Activated CD4-positive, alpha-beta memory T cell treated with anti-CD3 and anti-CD28 coated beads for 36 hours (primary cell): Measurements from ENCODE around the gene SYNGR2. TPM values are rescaled to one million over a fixed set of nuclear protein-coding genes. Genes with fewer than 3 reads are reported as not detected.

ENCODE experiments used
- CTCF ChIA-PET: fragments of 350-600 bp; sonication (Branson Sonifier 250); formaldehyde crosslinking; loops from one replicate; lab custom pipeline; 2021; ENCODE audit warnings: antibody characterized with exemption, inconsistent platforms; lab: Charles Lee
- POLR2A ChIA-PET: fragments of 350-600 bp; sonication (Branson Sonifier 250); formaldehyde crosslinking; loops from one replicate; lab custom pipeline; 2021; ENCODE audit warnings: antibody characterized with exemption; lab: Charles Lee
- DNase-seq: peaks from one replicate; pipeline ENCODE4 v3.0.0-alpha.2; 2020
- H3K27ac Mint-ChIP-seq: one replicate; pipeline ENCODE4 v1.8.0; 2021; ENCODE audit warnings: mixed read lengths
- H3K27me3 Mint-ChIP-seq: one replicate; pipeline ENCODE4 v1.8.0; 2021; ENCODE audit warnings: mixed read lengths
- H3K36me3 Mint-ChIP-seq: one replicate; pipeline ENCODE4 v1.8.0; 2021; ENCODE audit warnings: mixed read lengths
- H3K4me1 Mint-ChIP-seq: one replicate; pipeline ENCODE4 v1.8.0; 2021; ENCODE audit warnings: low read depth, mixed read lengths
- H3K4me3 Mint-ChIP-seq: one replicate; pipeline ENCODE4 v1.8.0; 2021; ENCODE audit warnings: mild to moderate bottlenecking, mixed read lengths
- H3K9me3 Mint-ChIP-seq: one replicate; pipeline ENCODE4 v1.8.0; 2021; ENCODE audit warnings: mixed read lengths
- intact Hi-C: fragments of 100-400 bp; cut with micrococcal nuclease; formaldehyde crosslinking; loops from one replicate; pipeline ENCODE4 v1.15.1; 2023
- total RNA-seq, 2 experiments: library from RNA; stranded (reverse); gene quantifications; one replicate each; pipeline ENCODE4 v1.2.3, GENCODE V29; 2021

The SYNGR2 gene
- total RNA-seq, 2 experiments from 2014 or later: 79.2 to 87.7 TPM

GRCh38 chr17:78124836-78125137 is 43.6 kb upstream of the SYNGR2 start:
- H3K27ac Mint-ChIP-seq: peak overlapping the region; percentile 38
- intact Hi-C loops: no loop called here
- no peaks in the 10 kb centered on the region for H3K9me3 Mint-ChIP-seq
- ChIA-PET CTCF (interaction anchor here (1.0 to 11.2 kb wide), 5 partner anchors 11 to 105 kb away, joined by 4 to 99 read pairs (median 7); no protein-coding TSS in a partner anchor), POLR2A (interaction anchor here (0.6 to 1.6 kb wide), 6 partner anchors 9 to 130 kb away, joined by 3 to 7 read pairs (median 4); partner anchors contain the start of gene SYNGR2)
- no peaks in the 10 kb centered on the region for H3K27me3 Mint-ChIP-seq
- H3K36me3 Mint-ChIP-seq: peaks cover 57% of the 10 kb centered on the region
- DNase-seq: no peak
- peaks cover 63% of the 10 kb centered on the region for H3K4me1 Mint-ChIP-seq
- H3K4me3 Mint-ChIP-seq: peak overlapping the region; percentile 91

DNA sequence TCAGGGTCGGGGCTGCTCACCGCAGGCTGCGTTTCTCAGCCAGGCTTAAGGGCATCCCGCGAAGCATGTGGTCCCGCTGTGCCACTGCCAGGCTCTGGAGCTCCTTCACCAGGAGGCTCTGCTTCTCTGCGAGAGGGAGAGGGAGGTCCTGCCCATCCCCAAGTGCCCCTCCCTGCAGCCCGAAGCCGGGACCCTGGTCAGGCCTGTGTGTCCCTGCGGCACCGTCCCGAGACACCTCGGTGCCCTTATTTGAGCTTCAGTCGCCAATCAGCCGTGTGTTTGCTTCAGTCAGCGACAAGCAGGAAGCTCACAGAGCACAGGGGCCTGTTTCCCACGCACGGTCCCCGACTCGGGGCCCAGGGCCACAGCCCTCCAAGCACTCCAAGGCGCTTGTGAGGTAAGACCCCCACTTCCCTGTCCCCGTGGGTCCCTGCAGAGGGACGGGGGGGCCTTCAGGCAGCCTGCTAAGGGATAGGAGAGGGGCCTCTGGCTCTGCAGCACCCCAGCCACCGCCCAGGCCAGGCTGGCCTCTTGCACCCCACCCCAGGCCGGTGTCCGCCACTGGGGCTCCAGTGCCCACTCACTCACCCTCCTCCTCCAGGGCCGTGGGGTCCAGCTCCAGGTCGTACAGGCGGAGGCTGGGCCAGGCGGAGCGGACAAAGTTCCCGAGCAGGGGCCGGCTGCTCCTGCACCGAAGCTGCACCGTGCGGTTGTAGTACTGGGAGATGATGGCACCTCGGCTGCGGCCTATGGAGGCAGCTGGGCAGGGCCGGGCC is 43.1 kb upstream of the SYNGR2 start:
- H3K4me1 Mint-ChIP-seq: peaks cover 67% of the 10 kb centered on the region
- H3K4me3 Mint-ChIP-seq: peak overlapping the region; percentile 91
- peaks cover 55% of the 10 kb centered on the region for H3K36me3 Mint-ChIP-seq
- peak; percentile 54 for DNase-seq
- H3K9me3 Mint-ChIP-seq: no peaks in the 10 kb centered on the region
- H3K27me3 Mint-ChIP-seq: no peaks in the 10 kb centered on the region
- ChIA-PET CTCF (interaction anchor here (1.0 to 11.2 kb wide), 5 partner anchors 10 to 126 kb away, joined by 4 to 99 read pairs (median 7); no protein-coding TSS in a partner anchor), POLR2A (interaction anchor here (0.6 to 1.7 kb wide), 8 partner anchors 9 to 129 kb away, joined by 3 to 7 read pairs (median 4); partner anchors contain the start of gene SYNGR2)
- intact Hi-C loops: no loop called here
- H3K27ac Mint-ChIP-seq: peak overlapping the region; percentile 38

DNA sequence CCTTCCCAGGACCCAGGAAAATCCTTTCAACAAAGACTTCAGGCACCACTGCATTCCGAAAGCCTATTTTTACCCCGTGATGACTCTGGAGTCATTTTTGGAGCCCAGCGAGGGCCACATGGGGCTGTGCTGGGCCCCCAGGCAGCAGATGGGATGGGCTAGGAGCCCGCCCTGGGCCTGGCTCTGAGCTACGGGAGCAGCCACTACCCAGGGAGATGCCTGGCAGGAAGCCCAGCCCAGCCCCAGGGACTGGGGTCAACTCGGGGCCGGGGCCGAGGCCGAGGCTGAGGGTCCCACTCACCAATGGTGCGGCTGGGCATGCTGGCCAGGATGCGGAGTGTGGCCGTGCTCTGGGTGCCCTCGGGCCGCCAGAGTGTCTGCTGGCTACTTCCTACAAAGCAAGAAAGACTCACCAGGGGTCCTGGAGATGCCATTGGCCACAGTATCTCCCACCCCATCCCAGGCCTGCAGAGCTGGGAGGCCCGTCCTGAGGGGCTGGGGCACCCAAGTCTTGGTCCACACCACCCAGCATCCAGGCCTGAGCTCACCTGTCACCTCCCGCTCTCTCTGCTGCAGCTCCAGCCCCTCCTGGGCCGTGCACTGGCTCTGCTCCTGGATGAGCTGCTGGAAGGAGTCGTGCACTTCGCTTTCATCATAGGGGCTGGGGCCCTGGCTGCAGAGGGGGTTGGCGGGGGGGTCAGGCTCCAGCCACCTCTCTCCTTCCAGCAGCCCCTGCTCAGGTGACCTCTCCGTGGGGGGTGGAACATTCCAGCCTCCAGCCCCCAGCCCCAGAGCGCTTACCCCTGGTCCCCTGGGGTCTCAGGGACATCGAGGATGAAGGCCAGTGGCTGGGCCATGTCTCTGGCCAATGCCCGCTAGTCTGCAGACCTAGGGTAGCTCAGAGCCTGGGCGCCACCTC is 42.1 kb upstream of the SYNGR2 start:
- Mint-ChIP-seq H3K9me3 (no peaks in the 10 kb centered on the region), H3K4me1 (peaks cover 63% of the 10 kb centered on the region), H3K27me3 (no peaks in the 10 kb centered on the region), H3K4me3 (peak overlapping the region; percentile 91), H3K27ac (peak overlapping the region; percentile 90), H3K36me3 (peaks cover 55% of the 10 kb centered on the region)
- ChIA-PET CTCF (interaction anchor here (1.8 to 11.2 kb wide), 3 partner anchors 9 to 125 kb away, joined by 5 to 99 read pairs (median 7); no protein-coding TSS in a partner anchor), POLR2A (interaction anchor here (1.1 to 1.7 kb wide), 4 partner anchors 8 to 43 kb away, joined by 3 to 7 read pairs (median 6); partner anchors contain the start of gene SYNGR2)
- no peak for DNase-seq
- intact Hi-C loops: no loop called here

- H3K9me3 Mint-ChIP-seq: no peaks in the 10 kb centered on the region
Measured at GRCh38 chr17:78126895-78127238, 41.5 kb upstream of the SYNGR2 start.

DNA sequence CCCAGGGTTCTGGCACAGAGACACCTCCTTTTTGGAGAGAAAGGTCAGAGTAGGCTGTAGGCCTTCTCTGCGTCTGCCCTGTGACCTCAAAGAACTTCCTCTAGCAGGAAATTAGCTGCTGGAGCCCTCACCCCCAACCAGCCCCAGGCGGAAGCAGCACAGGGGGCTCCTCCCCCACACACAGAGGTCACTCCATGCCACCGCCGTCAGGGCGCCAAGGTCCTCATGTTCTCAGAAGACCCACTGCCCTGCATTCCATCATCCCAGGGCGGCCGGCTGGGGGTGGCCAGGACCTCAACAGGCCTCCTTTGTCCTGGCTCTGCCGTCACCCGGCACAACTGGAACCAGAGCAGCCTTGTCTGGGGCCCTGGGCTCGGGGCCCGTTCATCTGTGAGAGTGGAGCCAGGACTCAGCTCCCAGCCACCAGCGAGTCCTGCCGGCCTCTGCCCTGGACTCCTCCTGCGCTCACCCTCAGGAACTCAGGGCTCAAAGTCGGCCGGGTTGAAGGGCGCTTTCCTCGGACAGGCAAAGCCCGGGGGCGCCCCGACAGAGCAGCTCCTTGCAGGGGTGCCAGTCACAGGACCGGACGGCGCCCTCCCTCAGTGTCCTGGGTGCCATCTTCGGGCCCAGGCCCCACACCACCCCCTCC is 41.0 kb upstream of the SYNGR2 start:
- peaks cover 44% of the 10 kb centered on the region for H3K36me3 Mint-ChIP-seq
- H3K27ac Mint-ChIP-seq: peak overlapping the region; percentile 90
- intact Hi-C loops: no loop called here
- peak; percentile 81 for DNase-seq
- POLR2A ChIA-PET: interaction anchor here (1.1 to 1.9 kb wide), 4 partner anchors 12 to 15 kb away, joined by 3 to 12 read pairs (median 6); no protein-coding TSS in a partner anchor
- no peaks in the 10 kb centered on the region for H3K9me3 Mint-ChIP-seq
- peaks cover 52% of the 10 kb centered on the region for H3K4me1 Mint-ChIP-seq
- peak overlapping the region; percentile 91 for H3K4me3 Mint-ChIP-seq
- CTCF ChIA-PET: interaction anchor here (1.4 to 11.2 kb wide), 3 partner anchors 8 to 49 kb away, joined by 9 to 99 read pairs (median 10); no protein-coding TSS in a partner anchor
- no peaks in the 10 kb centered on the region for H3K27me3 Mint-ChIP-seq

More at GRCh38 chr17:78126895-78127238, 41.5 kb upstream of the SYNGR2 start:
- POLR2A ChIA-PET: interaction anchor here (1.5 to 1.7 kb wide), 3 partner anchors 11 to 13 kb away, joined by 5 to 12 read pairs (median 7); no protein-coding TSS in a partner anchor
- no peaks in the 10 kb centered on the region for H3K27me3 Mint-ChIP-seq
- peak overlapping the region; percentile 91 for H3K4me3 Mint-ChIP-seq
- peak overlapping the region; percentile 90 for H3K27ac Mint-ChIP-seq
- peaks cover 49% of the 10 kb centered on the region for H3K36me3 Mint-ChIP-seq
- CTCF ChIA-PET: interaction anchor here (1.5 to 11.2 kb wide), 4 partner anchors 9 to 125 kb away, joined by 5 to 99 read pairs (median 8); no protein-coding TSS in a partner anchor
- H3K4me1 Mint-ChIP-seq: peaks cover 57% of the 10 kb centered on the region
- no peak for DNase-seq
- intact Hi-C loops: no loop called here

GRCh38 chr17:78127888-78128550 is 40.4 kb upstream of the SYNGR2 start:
- Mint-ChIP-seq H3K4me3 (peak overlapping the region; percentile 91), H3K27me3 (no peaks in the 10 kb centered on the region), H3K27ac (peak overlapping the region; percentile 90), H3K4me1 (peaks cover 51% of the 10 kb centered on the region), H3K36me3 (peaks cover 44% of the 10 kb centered on the region), H3K9me3 (no peaks in the 10 kb centered on the region)
- intact Hi-C loops: loop anchor here (2.0 kb wide), 1 partner anchor 127 kb away; no protein-coding TSS in a partner anchor
- DNase-seq: no peak
- CTCF ChIA-PET: interaction anchor here (1.4 to 11.2 kb wide), 3 partner anchors 8 to 48 kb away, joined by 9 to 99 read pairs (median 10); no protein-coding TSS in a partner anchor
- POLR2A ChIA-PET: interaction anchor here (1.1 to 1.9 kb wide), 4 partner anchors 12 to 15 kb away, joined by 3 to 12 read pairs (median 6); no protein-coding TSS in a partner anchor

GRCh38 chr17:78128551-78129350 is 39.6 kb upstream of the SYNGR2 start, which contains the start of gene TMC6:
Gene TMC6 (minus strand): TSS chr17:78128755. CDS start chr17:78126832, 1,923 bp downstream.
- Mint-ChIP-seq H3K4me1 (peaks cover 51% of the 10 kb centered on the region), H3K36me3 (peaks cover 45% of the 10 kb centered on the region), H3K27ac (peak within 1 kb of the TSS; percentile 95), H3K4me3 (peak within 1 kb of the TSS; percentile 97), H3K9me3 (no peaks in the 10 kb centered on the region), H3K27me3 (no peaks in the 10 kb centered on the region)
- peak; percentile 85 for DNase-seq
- intact Hi-C loops: loop anchor here (2.0 kb wide), 1 partner anchor 126 kb away; no protein-coding TSS in a partner anchor
- POLR2A ChIA-PET: interaction anchor here (0.6 to 1.9 kb wide), 5 partner anchors 11 to 15 kb away, joined by 3 to 12 read pairs (median 5); no protein-coding TSS in a partner anchor
- CTCF ChIA-PET: interaction anchor here (1.4 to 11.2 kb wide), 4 partner anchors 7 to 48 kb away, joined by 9 to 99 read pairs (median 12); no protein-coding TSS in a partner anchor

DNA sequence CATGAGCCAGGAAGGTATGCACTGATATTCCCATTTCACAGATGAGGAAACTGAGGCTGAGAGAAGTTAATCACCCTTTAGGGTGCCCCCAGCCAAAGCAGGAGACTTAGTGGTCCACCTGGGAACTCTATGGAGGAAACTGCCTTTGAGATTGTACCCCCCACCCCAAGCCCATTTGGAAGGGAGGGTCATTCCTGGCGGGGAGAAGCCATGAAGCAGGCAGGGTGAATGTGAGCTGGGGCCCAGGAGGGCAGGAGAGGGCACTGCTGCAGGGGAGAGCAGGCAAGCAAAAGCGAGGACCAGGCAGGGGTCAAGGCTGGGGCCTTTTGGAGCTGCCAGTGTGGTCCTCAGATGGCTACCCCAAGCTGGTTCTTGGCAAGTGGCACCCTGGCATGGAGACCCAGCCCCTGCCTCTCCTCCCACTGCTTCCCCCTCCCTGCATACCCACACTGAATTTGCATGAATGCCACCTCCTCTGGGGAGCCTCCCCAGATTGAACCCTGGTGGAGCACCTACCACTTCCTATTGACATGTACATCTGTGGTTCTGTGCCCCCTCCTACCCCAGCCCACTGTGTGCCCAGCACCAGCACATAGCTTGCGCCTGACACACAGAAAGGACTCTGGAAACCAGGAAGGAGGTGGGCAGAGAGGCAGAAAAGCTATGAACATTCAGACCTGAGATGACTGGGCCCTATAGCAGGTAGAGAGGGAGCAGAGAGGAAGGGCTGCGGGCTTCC is 38.9 kb upstream of the SYNGR2 start:
- intact Hi-C loops: loop anchor here (1.0 to 5.0 kb wide), 4 partner anchors 11 to 125 kb away; partner anchors contain the start of genes AFMID, SYNGR2 and TK1
- peak overlapping the region; percentile 97 for H3K4me3 Mint-ChIP-seq
- ChIA-PET CTCF (interaction anchor here (1.2 to 2.2 kb wide), 6 partner anchors 7 to 47 kb away, joined by 3 to 15 read pairs (median 5); no protein-coding TSS in a partner anchor), POLR2A (interaction anchor here (0.6 to 1.9 kb wide), 6 partner anchors 8 to 171 kb away, joined by 3 to 6 read pairs (median 4); partner anchors contain the start of gene TNRC6C)
- H3K27me3 Mint-ChIP-seq: no peaks in the 10 kb centered on the region
- peak; percentile 76 for DNase-seq
- peaks cover 52% of the 10 kb centered on the region for H3K4me1 Mint-ChIP-seq
- peaks cover 45% of the 10 kb centered on the region for H3K36me3 Mint-ChIP-seq
- peak overlapping the region; percentile 95 for H3K27ac Mint-ChIP-seq
- no peaks in the 10 kb centered on the region for H3K9me3 Mint-ChIP-seq

DNA sequence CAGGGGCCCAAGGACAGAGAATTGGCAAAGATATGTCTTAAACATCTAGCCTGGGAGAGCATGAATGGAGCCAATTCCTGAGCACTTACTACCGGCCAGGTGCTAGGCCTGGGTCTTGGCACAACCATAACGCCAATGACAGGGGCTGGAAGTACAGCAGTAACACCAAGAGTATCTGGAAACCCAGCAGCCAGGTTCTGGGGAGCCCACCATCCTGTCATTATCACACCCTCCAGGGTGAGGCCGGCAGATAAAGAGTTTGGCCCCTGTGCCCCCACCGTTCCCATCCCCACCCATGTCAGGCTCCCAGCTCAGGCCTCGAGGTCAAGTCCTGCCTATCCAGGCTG is 38.3 kb upstream of the SYNGR2 start:
- H3K27ac Mint-ChIP-seq: peak overlapping the region; percentile 95
- CTCF ChIA-PET: interaction anchor here (1.0 to 2.2 kb wide), 8 partner anchors 8 to 46 kb away, joined by 3 to 15 read pairs (median 4); no protein-coding TSS in a partner anchor
- no peaks in the 10 kb centered on the region for H3K9me3 Mint-ChIP-seq
- POLR2A ChIA-PET: interaction anchor here (0.7 to 1.4 kb wide), 5 partner anchors 7 to 172 kb away, joined by 3 to 4 read pairs (median 4); partner anchors contain the start of gene TNRC6C
- DNase-seq: no peak
- H3K4me3 Mint-ChIP-seq: peak overlapping the region; percentile 97
- intact Hi-C loops: loop anchor here (1.0 to 5.0 kb wide), 3 partner anchors 10 to 57 kb away; partner anchors contain the start of genes AFMID, SYNGR2 and TK1
- H3K27me3 Mint-ChIP-seq: no peaks in the 10 kb centered on the region
- H3K4me1 Mint-ChIP-seq: peaks cover 51% of the 10 kb centered on the region
- H3K36me3 Mint-ChIP-seq: peaks cover 47% of the 10 kb centered on the region
